ENCODE data around the gene CALD1. TPM values are rescaled to one million over a fixed set of nuclear protein-coding genes. Genes with fewer than 3 reads are reported as not detected.

CALD1 gene
- total RNA-seq, 3 donors from 2014 or later = 40.3 to 1,241 (median 134) TPM

GRCh38 chr7:134926396-134926795, 147.0 kb downstream of the CALD1 start:
- DNase-seq (no peak), ATAC-seq (no peak)
- Histone ChIP-seq H3K4me3 (no peak overlapping the region), H3K4me1 (ENCODE audit: low read depth) (no peaks in the 10 kb centered on the region), H3K9me3 (no peaks in the 10 kb centered on the region), H3K36me3 (ENCODE audit: low read depth) (no peaks in the 10 kb centered on the region)
- no peak for TF ChIP-seq CTCF (IDR thresholded peaks at IDR 0.05)
- intact Hi-C loops (cut with DNase I, micrococcal nuclease) = no loop called here

- ATAC-seq = no peak
- no peaks in the 10 kb centered on the region for H3K36me3 ChIP-seq (ENCODE audit: low read depth)
- no peaks in the 10 kb centered on the region for H3K4me1 ChIP-seq (ENCODE audit: low read depth)
- no peaks in the 10 kb centered on the region for H3K9me3 ChIP-seq
- intact Hi-C loops (cut with DNase I, micrococcal nuclease) = no loop called here
- no peak for TF ChIP-seq CTCF (IDR thresholded peaks at IDR 0.05)
- DNase-seq = no peak
- H3K4me3 ChIP-seq = no peak overlapping the region
These were observed 147.6 kb downstream of the CALD1 start for GRCh38 chr7:134927076-134927475.

- H3K4me1 ChIP-seq (ENCODE audit: low read depth) = no peaks in the 10 kb centered on the region
- DNase-seq (no peak), ATAC-seq (no peak)
- no peaks in the 10 kb centered on the region for H3K9me3 ChIP-seq
- TF ChIP-seq CTCF (IDR thresholded peaks at IDR 0.05) = no peak
- no peaks in the 10 kb centered on the region for H3K36me3 ChIP-seq (ENCODE audit: low read depth)
- intact Hi-C loops (cut with DNase I, micrococcal nuclease) = no loop called here
- H3K4me3 ChIP-seq = no peak overlapping the region
These were observed 148.3 kb downstream of the CALD1 start for GRCh38 chr7:134927723-134928122.

- intact Hi-C loops (cut with DNase I, micrococcal nuclease) = no loop called here
- no peaks in the 10 kb centered on the region for H3K4me1 ChIP-seq (ENCODE audit: low read depth)
- ATAC-seq = no peak
- no peak for TF ChIP-seq CTCF (IDR thresholded peaks at IDR 0.05)
- H3K4me3 ChIP-seq = no peak overlapping the region
- no peak for DNase-seq
- no peaks in the 10 kb centered on the region for H3K36me3 ChIP-seq (ENCODE audit: low read depth)
- no peaks in the 10 kb centered on the region for H3K9me3 ChIP-seq
These were observed 149.1 kb downstream of the CALD1 start for GRCh38 chr7:134928554-134928953.

GRCh38 chr7:134931487-134931886, 152.1 kb downstream of the CALD1 start:
- Histone ChIP-seq H3K4me1 (ENCODE audit: low read depth) (no peaks in the 10 kb centered on the region), H3K36me3 (ENCODE audit: low read depth) (no peaks in the 10 kb centered on the region), H3K4me3 (no peak overlapping the region), H3K9me3 (no peaks in the 10 kb centered on the region)
- no peak for ATAC-seq
- intact Hi-C loops (cut with DNase I, micrococcal nuclease) = no loop called here
- no peak for TF ChIP-seq CTCF (IDR thresholded peaks at IDR 0.05)
- no peak for DNase-seq

GRCh38 chr7:134932707-134933370, 153.4 kb downstream of the CALD1 start:
- intact Hi-C loops (cut with DNase I, micrococcal nuclease) = no loop called here
- peak in 1 of 3 donors; percentile 26 for DNase-seq
- no peaks in the 10 kb centered on the region for H3K9me3 ChIP-seq
- no peaks in the 10 kb centered on the region for H3K36me3 ChIP-seq (ENCODE audit: low read depth)
- ATAC-seq = peak; percentile 20
- H3K4me3 ChIP-seq = no peak overlapping the region
- no peak for TF ChIP-seq CTCF (IDR thresholded peaks at IDR 0.05)
- H3K4me1 ChIP-seq (ENCODE audit: low read depth) = no peaks in the 10 kb centered on the region
